GM06990 (cell line): Measurements from ENCODE around the gene DMBX1.

ENCODE experiments used
- DNase-seq: peaks from one replicate; pipeline ENCODE4 v3.0.0-alpha.2; 2011; ENCODE audit not compliant: insufficient read length; ENCODE audit errors: extremely low read depth
- H3K27me3 ChIP-seq: replicated peaks from 2 replicates; pipeline ENCODE4 v1.6.0; 2011; ENCODE audit warnings: low read length; ENCODE audit not compliant: control insufficient read depth, insufficient read depth
- H3K36me3 ChIP-seq: 2 replicates; pipeline ENCODE4 v1.5.1; 2011; ENCODE audit warnings: low read length; ENCODE audit not compliant: control insufficient read depth, insufficient read depth
- H3K4me3 ChIP-seq: replicated peaks from 2 replicates; pipeline ENCODE4 v1.5.1; 2011; ENCODE audit warnings: low read depth, mild to moderate bottlenecking, control low read depth, low read length
- CTCF ChIP-seq: IDR thresholded peaks from 2 replicates; pipeline ENCODE4 v1.5.1; 2011; ENCODE audit warnings: low read length, control low read depth, mild to moderate bottlenecking, inconsistent platforms; ENCODE audit not compliant: insufficient read depth, poor library complexity, severe bottlenecking

The DMBX1 gene

GRCh38 chr1:46494910-46495309, 5.3 kb downstream of the DMBX1 start:
- Histone ChIP-seq H3K36me3 (no peaks in the 10 kb centered on the region), H3K27me3 (peaks cover 9% of the 10 kb centered on the region), H3K4me3 (no peak overlapping the region)
- DNase-seq, result no peak
- no peak for TF ChIP-seq CTCF

GRCh38 chr1:46495778-46496177, 6.1 kb downstream of the DMBX1 start:
- Histone ChIP-seq H3K27me3 (peaks cover 7% of the 10 kb centered on the region), H3K4me3 (no peak overlapping the region), H3K36me3 (no peaks in the 10 kb centered on the region)
- no peak for DNase-seq
- TF ChIP-seq CTCF, result no peak

- peaks cover 7% of the 10 kb centered on the region for H3K27me3 ChIP-seq
- TF ChIP-seq CTCF, result no peak
- H3K4me3 ChIP-seq, result no peak overlapping the region
- DNase-seq, result no peak
- no peaks in the 10 kb centered on the region for H3K36me3 ChIP-seq
Observed at GRCh38 chr1:46496505-46496904, 6.9 kb downstream of the DMBX1 start.

- H3K27me3 ChIP-seq, result peaks cover 7% of the 10 kb centered on the region
- TF ChIP-seq CTCF, result no peak
- no peak for DNase-seq
- no peaks in the 10 kb centered on the region for H3K36me3 ChIP-seq
- H3K4me3 ChIP-seq, result no peak overlapping the region
Observed at GRCh38 chr1:46497020-46497419, 7.4 kb downstream of the DMBX1 start.

GRCh38 chr1:46497665-46498064, 8.0 kb downstream of the DMBX1 start:
- H3K4me3 ChIP-seq, result no peak overlapping the region
- peaks cover 6% of the 10 kb centered on the region for H3K27me3 ChIP-seq
- H3K36me3 ChIP-seq, result no peaks in the 10 kb centered on the region
- TF ChIP-seq CTCF, result no peak
- no peak for DNase-seq

- Histone ChIP-seq H3K36me3 (no peaks in the 10 kb centered on the region), H3K27me3 (no peaks in the 10 kb centered on the region; the same call in 1 of the 2 replicates), H3K4me3 (no peak overlapping the region)
- no peak for DNase-seq
- no peak for TF ChIP-seq CTCF
Observed at GRCh38 chr1:46501528-46501927, 11.9 kb downstream of the DMBX1 start.
